HepG2 (cell line): Measurements from ENCODE around the gene PAPOLA. TPM values are rescaled to one million over a fixed set of nuclear protein-coding genes. Genes with fewer than 3 reads are reported as not detected.

ENCODE experiments used
- ARNTL ChIP-seq: sonication (generic); formaldehyde crosslinking; IDR thresholded peaks from 2 replicates; pipeline ENCODE4 v1.4.0; 2020; ENCODE audit warnings: mild to moderate bottlenecking, missing genetic modification reagents
- CEBPB ChIP-seq: IDR thresholded peaks from 2 replicates; pipeline ENCODE4 v1.6.1; 2011; ENCODE audit warnings: low read depth, low read length, improper control_type of control experiment, borderline replicate concordance
- DNMT3B ChIP-seq: conservative IDR thresholded peaks from 2 replicates; pipeline ENCODE4 v1.6.1; 2016; ENCODE audit warnings: missing biosample characterization, control low read depth
- FIP1L1 ChIP-seq: fragments of 200-400 bp; formaldehyde crosslinking; IDR thresholded peaks from 2 replicates; pipeline ENCODE4 v1.6.1; 2018; ENCODE audit warnings: low read depth, mild to moderate bottlenecking, low read length, moderate library complexity, borderline replicate concordance; ENCODE audit not compliant: insufficient read depth
- FOXA3 ChIP-seq: IDR thresholded peaks from 2 replicates; pipeline ENCODE4 v1.6.1; 2016; ENCODE audit warnings: missing genetic modification reagents, missing compliant biosample characterization
- HNRNPLL ChIP-seq: fragments of 200-400 bp; formaldehyde crosslinking; IDR thresholded peaks from 2 replicates; pipeline ENCODE4 v1.6.1; 2017; ENCODE audit warnings: mild to moderate bottlenecking, low read depth, low read length; ENCODE audit not compliant: poor library complexity, severe bottlenecking
- KDM6A ChIP-seq: IDR thresholded peaks from 2 replicates; pipeline ENCODE4 v1.6.1; 2016; ENCODE audit warnings: low read depth
- MTF2 ChIP-seq: sonication (generic); formaldehyde crosslinking; IDR thresholded peaks from 2 replicates; pipeline ENCODE4 v1.5.0; 2020; ENCODE audit warnings: missing genetic modification reagents, borderline replicate concordance
- SP5 ChIP-seq: IDR thresholded peaks from 2 replicates; pipeline ENCODE4 v1.6.1; 2016; ENCODE audit warnings: low read depth, borderline replicate concordance
- SRSF9 ChIP-seq: fragments of 200-400 bp; formaldehyde crosslinking; IDR thresholded peaks from 2 replicates; pipeline ENCODE4 v1.6.1; 2018; ENCODE audit warnings: borderline replicate concordance, mild to moderate bottlenecking, low read depth, low read length; ENCODE audit not compliant: insufficient read depth, poor library complexity, severe bottlenecking
- ZFP62 ChIP-seq: sonication (generic); formaldehyde crosslinking; IDR thresholded peaks from 2 replicates; pipeline ENCODE4 v1.4.0; 2020; ENCODE audit warnings: missing genetic modification reagents
- ZIK1 ChIP-seq: sonication (generic); formaldehyde crosslinking; IDR thresholded peaks from 2 replicates; pipeline ENCODE4 v1.5.0; 2020; ENCODE audit warnings: mild to moderate bottlenecking, low read depth, missing genetic modification reagents, borderline replicate concordance
- ZNF143 ChIP-seq: sonication (generic); formaldehyde crosslinking; IDR thresholded peaks from 2 replicates; pipeline ENCODE4 v1.4.0; 2020; ENCODE audit warnings: missing genetic modification reagents
- ZNF20 ChIP-seq: sonication (generic); formaldehyde crosslinking; IDR thresholded peaks from 2 replicates; pipeline ENCODE4 v1.4.0; 2020; ENCODE audit warnings: mild to moderate bottlenecking, moderate library complexity, missing genetic modification reagents
- ZNF234 ChIP-seq: sonication (generic); formaldehyde crosslinking; conservative IDR thresholded peaks from 2 replicates; pipeline ENCODE4 v1.5.1; 2020; ENCODE audit warnings: mild to moderate bottlenecking, missing genetic modification reagents
- ZNF263 ChIP-seq: sonication (generic); formaldehyde crosslinking; IDR thresholded peaks from 2 replicates; pipeline ENCODE4 v1.4.0; 2020; ENCODE audit warnings: missing genetic modification reagents
- ZNF432 ChIP-seq: sonication (generic); formaldehyde crosslinking; IDR thresholded peaks from 2 replicates; pipeline ENCODE4 v1.5.0; 2020; ENCODE audit warnings: missing genetic modification reagents, mild to moderate bottlenecking, borderline replicate concordance
- ZNF556 ChIP-seq: sonication (generic); formaldehyde crosslinking; IDR thresholded peaks from 2 replicates; pipeline ENCODE4 v1.4.0; 2020; ENCODE audit warnings: mild to moderate bottlenecking, missing genetic modification reagents, borderline replicate concordance
- ZNF768 ChIP-seq: sonication (generic); formaldehyde crosslinking; IDR thresholded peaks from 2 replicates; pipeline ENCODE4 v1.4.0; 2020; ENCODE audit warnings: missing genetic modification reagents
- polyA plus RNA-seq, 8 experiments: library from polyadenylated mRNA; depleted of rRNA in 3 of 8; stranded (reverse) in 7 of 8; unstranded in 1 of 8; fragments of >200 nt; fragmentation: Illumina TruSeq in 4 of 8; extraction: Trizol in 4 of 8; gene quantifications; 2 replicates each; pipeline versions ENCODE4 v1.2.1 to v1.2.3, GENCODE V29; 2011 to 2016; ENCODE audit warnings: low read depth in 4 of 8, missing spikeins in 1 of 8, mixed read lengths in 1 of 8; ENCODE audit not compliant: insufficient read depth in 1 of 8
- total RNA-seq, 5 experiments: library from RNA; depleted of rRNA; stranded (reverse); fragments of >200 nt; fragmentation: Illumina TruSeq; extraction: Trizol; gene quantifications; 2 replicates each; pipeline ENCODE4 v1.2.3, GENCODE V29; 2016; ENCODE audit warnings: low read depth in 1 of 5
- TF ChIP-seq, protein P1 (sequence below): sonication (generic); formaldehyde crosslinking; IDR thresholded peaks from 2 replicates; pipeline ENCODE4 v1.4.0; 2020; ENCODE audit warnings: missing genetic modification reagents
- TF ChIP-seq, protein P2 (sequence below): sonication (generic); formaldehyde crosslinking; IDR thresholded peaks from 2 replicates; pipeline ENCODE4 v1.4.0; 2020; ENCODE audit warnings: mild to moderate bottlenecking, missing genetic modification reagents
- TF ChIP-seq, protein P3 (sequence below): IDR thresholded peaks from 2 replicates; pipeline ENCODE4 v1.6.1; 2012; ENCODE audit warnings: inconsistent platforms
- TF ChIP-seq, protein P4 (sequence below): sonication (generic); formaldehyde crosslinking; IDR thresholded peaks from 2 replicates; pipeline ENCODE4 v1.5.0; 2020; ENCODE audit warnings: mild to moderate bottlenecking, missing genetic modification reagents
- TF ChIP-seq, protein P5 (sequence below): sonication (generic); IDR thresholded peaks from 2 replicates; pipeline ENCODE4 v1.6.1; 2016; ENCODE audit warnings: low read depth, borderline replicate concordance
- TF ChIP-seq, protein P6 (sequence below): sonication (generic); formaldehyde crosslinking; IDR thresholded peaks from 2 replicates; pipeline ENCODE4 v1.9.0; 2021; ENCODE audit warnings: missing genetic modification reagents, borderline replicate concordance

PAPOLA gene
- total and polyA plus RNA-seq, 2 of the 13 experiments (the other 11 are each of a cell fraction or from before 2014, with no cell fraction given): 103 to 151 TPM

DNA sequence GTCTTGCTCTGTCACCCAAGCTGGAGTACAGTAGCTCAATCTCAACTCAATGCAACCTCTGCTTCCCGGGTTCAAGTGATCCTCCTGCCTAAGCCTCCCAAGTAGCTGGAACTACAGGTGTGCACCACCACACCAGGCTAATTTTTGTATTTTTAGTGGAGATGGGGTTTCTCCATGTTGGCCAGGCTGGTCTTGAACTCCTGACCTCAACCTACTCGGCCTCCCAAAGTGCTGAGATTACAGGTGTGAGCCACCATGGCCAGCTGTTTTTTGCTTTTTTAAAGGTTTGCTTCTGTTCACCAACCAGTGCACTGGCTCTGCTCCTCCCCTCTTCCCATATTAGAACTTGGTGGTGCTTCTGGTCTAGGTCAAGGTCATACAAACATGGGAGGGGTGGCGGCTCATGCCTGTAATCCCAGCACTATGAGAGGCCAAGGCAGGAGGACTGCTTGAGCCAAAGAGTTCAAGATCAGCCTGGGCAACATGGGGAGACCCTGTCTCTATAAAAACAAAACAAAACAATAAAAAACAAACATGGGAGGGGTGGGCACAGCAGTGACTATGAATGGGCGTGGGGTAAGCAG lies 20.4 kb upstream of the PAPOLA start (continued):
- TF ChIP-seq HNRNPLL: no peak
- TF ChIP-seq, protein P1, sequence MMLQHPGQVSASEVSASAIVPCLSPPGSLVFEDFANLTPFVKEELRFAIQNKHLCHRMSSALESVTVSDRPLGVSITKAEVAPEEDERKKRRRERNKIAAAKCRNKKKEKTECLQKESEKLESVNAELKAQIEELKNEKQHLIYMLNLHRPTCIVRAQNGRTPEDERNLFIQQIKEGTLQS (CRISPR knock-in tag): no peak
- TF ChIP-seq ZNF143 (CRISPR knock-in tag): no peak
- TF ChIP-seq KDM6A: no peak
- TF ChIP-seq, protein P2, sequence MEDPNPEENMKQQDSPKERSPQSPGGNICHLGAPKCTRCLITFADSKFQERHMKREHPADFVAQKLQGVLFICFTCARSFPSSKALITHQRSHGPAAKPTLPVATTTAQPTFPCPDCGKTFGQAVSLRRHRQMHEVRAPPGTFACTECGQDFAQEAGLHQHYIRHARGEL (CRISPR knock-in tag): no peak
- TF ChIP-seq, protein P3, sequence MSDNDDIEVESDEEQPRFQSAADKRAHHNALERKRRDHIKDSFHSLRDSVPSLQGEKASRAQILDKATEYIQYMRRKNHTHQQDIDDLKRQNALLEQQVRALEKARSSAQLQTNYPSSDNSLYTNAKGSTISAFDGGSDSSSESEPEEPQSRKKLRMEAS: no peak
- TF ChIP-seq MTF2 (CRISPR knock-in tag): no peak
- no peak for TF ChIP-seq ZNF263
- TF ChIP-seq ZFP62: no peak
- TF ChIP-seq ZIK1 (CRISPR knock-in tag): no peak
- TF ChIP-seq SP5 (CRISPR knock-in tag): peak; percentile 55
- TF ChIP-seq ARNTL: no peak
- no peak for TF ChIP-seq ZNF556
- no peak for TF ChIP-seq CEBPB
- no peak for TF ChIP-seq ZNF432
- TF ChIP-seq, protein P4, sequence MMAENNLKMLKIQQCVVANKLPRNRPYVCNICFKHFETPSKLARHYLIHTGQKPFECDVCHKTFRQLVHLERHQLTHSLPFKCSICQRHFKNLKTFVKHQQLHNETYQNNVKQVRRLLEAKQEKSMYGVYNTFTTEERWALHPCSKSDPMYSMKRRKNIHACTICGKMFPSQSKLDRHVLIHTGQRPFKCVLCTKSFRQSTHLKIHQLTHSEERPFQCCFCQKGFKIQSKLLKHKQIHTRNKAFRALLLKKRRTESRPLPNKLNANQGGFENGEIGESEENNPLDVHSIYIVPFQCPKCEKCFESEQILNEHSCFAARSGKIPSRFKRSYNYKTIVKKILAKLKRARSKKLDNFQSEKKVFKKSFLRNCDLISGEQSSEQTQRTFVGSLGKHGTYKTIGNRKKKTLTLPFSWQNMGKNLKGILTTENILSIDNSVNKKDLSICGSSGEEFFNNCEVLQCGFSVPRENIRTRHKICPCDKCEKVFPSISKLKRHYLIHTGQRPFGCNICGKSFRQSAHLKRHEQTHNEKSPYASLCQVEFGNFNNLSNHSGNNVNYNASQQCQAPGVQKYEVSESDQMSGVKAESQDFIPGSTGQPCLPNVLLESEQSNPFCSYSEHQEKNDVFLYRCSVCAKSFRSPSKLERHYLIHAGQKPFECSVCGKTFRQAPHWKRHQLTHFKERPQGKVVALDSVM (CRISPR knock-in tag): peak; percentile 78; the same call in 1 of the 2 replicates
- TF ChIP-seq SRSF9: no peak
- no peak for TF ChIP-seq ZNF768 (CRISPR knock-in tag)
- 0 out of 2 replicates have a peak, but pooled peaks have one; percentile 33 for TF ChIP-seq FOXA3 (CRISPR knock-in tag)
- TF ChIP-seq FIP1L1: no peak
- TF ChIP-seq, protein P5, sequence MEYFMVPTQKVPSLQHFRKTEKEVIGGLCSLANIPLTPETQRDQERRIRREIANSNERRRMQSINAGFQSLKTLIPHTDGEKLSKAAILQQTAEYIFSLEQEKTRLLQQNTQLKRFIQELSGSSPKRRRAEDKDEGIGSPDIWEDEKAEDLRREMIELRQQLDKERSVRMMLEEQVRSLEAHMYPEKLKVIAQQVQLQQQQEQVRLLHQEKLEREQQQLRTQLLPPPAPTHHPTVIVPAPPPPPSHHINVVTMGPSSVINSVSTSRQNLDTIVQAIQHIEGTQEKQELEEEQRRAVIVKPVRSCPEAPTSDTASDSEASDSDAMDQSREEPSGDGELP: no peak
- TF ChIP-seq DNMT3B (CRISPR knock-in tag): no peak
- TF ChIP-seq, protein P6, sequence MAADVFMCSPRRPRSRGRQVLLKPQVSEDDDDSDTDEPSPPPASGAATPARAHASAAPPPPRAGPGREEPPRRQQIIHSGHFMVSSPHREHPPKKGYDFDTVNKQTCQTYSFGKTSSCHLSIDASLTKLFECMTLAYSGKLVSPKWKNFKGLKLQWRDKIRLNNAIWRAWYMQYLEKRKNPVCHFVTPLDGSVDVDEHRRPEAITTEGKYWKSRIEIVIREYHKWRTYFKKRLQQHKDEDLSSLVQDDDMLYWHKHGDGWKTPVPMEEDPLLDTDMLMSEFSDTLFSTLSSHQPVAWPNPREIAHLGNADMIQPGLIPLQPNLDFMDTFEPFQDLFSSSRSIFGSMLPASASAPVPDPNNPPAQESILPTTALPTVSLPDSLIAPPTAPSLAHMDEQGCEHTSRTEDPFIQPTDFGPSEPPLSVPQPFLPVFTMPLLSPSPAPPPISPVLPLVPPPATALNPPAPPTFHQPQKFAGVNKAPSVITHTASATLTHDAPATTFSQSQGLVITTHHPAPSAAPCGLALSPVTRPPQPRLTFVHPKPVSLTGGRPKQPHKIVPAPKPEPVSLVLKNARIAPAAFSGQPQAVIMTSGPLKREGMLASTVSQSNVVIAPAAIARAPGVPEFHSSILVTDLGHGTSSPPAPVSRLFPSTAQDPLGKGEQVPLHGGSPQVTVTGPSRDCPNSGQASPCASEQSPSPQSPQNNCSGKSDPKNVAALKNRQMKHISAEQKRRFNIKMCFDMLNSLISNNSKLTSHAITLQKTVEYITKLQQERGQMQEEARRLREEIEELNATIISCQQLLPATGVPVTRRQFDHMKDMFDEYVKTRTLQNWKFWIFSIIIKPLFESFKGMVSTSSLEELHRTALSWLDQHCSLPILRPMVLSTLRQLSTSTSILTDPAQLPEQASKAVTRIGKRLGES (CRISPR knock-in tag): no peak
- no peak for TF ChIP-seq ZNF234 (CRISPR knock-in tag)
- no peak for TF ChIP-seq ZNF20 (CRISPR knock-in tag)
